GM21515 (cell line): ENCODE results near the gene MOGAT1.
"Not testable (repeated sequence)": the region's sequence is repeated elsewhere in the genome, so short reads cannot be mapped to it uniquely, and the experiment has no call there.

Experiments
- ATAC-seq: cut with Tn5 transposase; IDR thresholded peaks from one replicate; pipeline ENCODE4 v1.9.1; 2021; ENCODE audit not compliant: unreplicated experiment

MOGAT1 gene

DNA sequence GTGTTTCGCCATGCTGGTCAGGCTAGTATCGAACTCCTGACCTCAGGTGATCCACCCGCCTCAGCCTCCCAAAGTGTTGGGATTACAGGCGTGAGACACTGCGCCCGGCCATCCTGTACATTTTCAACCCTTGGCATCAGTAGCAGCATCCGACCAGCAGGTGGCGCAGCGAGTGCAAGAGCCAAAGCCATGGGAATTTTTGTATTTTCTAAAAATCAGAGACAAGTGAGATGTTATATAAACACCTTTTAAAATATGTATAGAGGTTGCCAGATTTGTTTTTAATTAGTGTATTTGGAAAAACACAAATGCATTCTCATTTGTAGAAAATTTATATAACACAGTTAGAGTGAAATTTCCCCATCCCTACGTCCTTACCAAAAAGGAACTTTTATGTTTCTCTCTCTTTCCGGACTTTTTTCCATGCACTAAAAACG lies 36.8 kb downstream of the MOGAT1 start:
- no peak for ATAC-seq

DNA sequence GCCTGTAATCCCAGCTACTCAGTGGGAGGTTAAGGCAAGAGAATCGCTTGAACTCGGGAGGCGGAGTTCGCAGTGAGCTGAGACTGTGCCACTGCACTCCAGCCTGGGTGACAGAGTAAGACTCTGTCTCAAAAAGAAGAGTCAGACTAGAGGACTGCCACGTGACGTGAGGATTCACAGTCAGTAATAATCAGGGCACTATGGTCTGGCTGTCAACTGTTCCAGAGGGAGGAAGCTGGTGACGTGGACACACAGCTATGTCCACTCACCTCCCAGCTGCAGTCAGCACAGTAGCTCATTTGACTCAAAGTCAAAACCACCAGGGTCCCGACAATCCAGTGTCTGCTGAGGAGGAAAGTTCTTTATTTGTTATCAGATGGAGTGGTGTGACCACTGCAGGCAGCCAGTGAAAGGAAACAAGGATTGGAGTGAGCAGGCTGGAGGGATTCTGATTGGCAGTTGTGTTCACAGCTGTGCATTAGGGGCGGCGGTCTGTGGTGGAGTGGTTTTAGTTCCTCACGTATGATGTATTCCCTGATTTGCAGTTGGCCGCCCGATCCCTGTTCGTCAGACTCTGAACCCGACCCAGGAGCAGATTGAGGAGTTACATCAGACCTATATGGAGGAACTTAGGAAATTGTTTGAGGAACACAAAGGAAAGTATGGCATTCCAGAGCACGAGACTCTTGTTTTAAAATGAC lies 37.9 kb downstream of the MOGAT1 start:
- peak; percentile 66 for ATAC-seq

- ATAC-seq = no peak
These were observed 39.3 kb downstream of the MOGAT1 start for GRCh38 chr2:222710736-222711135.

DNA sequence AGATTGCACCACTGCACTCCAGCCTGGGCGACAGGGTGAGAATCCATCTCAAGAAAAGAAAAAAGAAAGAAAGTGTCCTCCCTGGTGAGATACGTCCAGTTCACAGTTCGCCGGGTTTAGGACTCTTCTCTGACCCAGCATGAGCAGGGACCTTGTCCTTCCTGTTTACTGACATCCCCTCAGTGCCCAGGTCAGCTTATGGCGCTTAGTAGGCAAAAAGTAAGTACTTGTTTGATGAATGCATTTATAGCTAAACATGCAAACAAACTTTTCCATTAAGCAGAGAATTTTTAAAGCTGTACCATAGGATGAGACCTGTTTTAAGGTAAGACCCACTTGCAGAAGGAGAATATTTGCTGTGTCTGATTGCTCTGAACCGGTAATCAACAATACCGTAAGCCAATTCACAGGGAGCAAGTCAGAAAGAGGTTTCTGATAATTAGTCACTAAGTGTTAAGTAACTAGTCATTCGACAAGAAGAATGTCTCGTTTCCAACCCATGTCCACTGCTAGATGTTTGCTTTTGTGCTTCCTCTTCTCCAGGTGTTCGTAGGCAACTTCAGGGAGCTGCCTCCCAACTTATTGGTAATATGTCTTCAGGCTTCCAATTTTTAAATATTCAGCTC lies 40.0 kb downstream of the MOGAT1 start:
- ATAC-seq = no peak

DNA sequence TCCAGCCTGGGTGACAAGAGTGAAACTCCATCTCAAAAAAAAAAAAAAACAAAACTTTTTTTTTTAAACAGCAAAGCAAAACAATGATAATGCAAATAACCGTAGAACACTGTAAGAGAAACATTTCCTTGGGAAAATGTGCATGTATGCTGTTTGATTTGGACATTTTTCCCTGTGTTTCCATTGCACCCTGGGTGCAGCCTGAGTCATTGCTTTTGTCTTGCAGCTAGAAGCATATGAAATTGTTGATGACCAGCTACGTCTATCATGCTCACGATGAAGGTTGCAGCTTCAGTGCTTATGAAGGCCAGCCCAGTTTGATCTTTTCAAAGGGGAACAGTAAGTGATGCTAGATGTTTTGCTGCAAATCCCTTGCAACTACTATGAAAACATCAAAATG lies 41.5 kb downstream of the MOGAT1 start:
- ATAC-seq = no peak

DNA sequence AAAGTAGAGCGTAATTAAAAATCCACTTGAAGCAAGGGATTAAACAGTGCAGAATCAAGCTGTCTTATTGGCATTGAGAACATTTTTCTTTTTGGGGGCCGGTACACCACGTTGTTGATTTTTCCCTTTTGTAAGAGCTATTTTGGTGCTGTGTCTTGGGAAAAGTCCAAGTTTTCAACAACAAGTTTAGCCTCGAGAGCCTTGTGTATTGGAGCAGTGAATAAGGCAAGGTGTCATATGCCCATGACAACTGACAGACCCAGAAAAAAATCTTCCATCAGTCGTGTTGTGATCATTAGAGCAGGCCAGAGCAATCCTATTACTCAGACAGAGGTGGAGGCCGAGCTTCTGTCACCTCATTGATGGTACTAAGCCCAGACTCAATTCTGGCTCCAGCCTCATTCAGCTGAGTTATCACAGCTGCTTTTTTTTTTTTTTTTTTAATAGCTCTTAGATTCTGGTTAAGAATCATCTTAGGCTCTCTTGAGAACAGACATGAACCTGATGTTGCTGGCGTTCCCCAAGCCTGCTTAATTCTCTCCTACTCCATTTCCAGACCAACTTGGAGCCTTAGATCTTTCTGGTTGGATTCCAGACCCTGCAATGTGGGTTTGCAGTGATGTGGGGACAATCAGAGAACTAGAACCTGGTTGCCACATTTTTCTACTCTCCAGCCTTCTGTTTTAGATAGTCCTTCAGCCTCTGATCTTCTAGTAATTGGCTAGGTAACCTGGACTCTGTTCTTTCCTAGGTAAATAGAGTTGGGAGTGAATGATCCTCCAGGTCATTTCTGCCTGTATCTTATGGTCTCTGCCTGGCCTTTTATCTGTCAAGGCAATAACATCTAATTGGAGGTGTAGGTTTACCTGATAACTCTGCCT lies 43.1 kb downstream of the MOGAT1 start:
- ATAC-seq = no peak

DNA sequence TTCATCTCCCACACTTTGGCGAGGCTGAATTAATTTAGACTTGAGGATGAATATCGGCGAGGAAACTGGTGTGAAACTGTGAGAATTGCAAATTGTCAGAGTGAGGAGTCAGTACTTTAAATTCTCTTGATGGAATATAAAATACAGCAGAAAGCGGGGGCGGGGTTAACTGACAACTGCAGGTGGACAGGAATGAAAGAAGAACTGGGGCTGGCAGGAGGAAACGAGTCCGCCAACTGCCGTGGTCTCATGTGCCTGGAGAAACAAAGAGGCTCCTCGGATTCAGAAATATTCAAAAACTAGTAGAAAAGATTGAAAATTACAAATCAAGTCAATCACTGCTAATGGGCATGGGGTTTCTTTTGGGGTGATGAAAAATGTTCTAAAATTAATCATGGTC lies 44.3 kb downstream of the MOGAT1 start:
- no peak for ATAC-seq

DNA sequence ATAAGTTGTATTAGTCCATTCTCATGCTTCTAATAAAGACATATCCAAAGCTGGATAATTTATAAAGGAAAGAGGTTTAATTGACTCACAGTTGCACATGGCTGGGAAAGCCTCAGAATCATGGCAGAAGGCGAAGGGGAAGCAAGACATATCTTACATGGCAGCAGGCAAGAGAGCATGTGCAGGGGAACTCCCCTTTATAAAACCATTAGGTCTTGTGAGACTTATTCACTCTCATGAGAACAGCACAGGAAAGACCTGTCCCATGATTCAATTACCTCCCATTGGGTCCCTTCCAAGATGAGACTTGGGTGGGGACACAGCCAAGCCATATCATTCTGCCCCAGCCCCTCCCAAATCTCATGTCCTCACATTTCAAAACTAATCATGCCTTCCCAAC lies 48.3 kb downstream of the MOGAT1 start:
- ATAC-seq = not testable (repeated sequence)

- not testable (repeated sequence) for ATAC-seq
These were observed 50.1 kb downstream of the MOGAT1 start for GRCh38 chr2:222721597-222721996.

DNA sequence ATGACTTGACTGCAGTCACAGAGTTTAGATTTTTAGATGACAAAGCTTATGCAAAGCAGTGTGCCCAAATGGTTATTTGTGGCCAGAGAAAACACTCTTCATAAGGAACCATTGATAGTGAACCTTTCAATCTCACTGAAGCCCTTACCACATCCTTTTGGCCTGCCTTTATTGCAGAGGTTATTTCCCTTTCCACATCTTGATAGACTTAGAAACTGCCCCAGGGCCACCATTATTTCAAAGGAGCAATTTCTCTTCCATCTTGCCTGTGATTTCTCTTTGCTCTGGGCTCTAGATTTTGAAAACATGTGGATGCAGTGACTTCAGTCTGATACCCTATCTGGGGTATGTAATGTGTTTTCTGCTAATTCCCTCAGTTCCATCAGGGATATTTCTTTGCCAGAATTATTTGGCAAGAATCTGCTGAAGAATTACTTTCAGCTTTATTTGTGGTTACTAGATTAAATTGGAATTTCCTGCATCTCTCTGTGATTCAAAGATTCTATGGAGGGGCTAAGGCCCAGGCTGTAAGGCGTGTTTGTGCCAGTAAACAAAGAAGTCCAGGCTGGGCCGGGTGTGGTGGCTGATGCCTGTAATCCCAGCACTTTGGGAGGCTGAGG lies 51.0 kb downstream of the MOGAT1 start:
- ATAC-seq = peak; percentile 97

GRCh38 chr2:222724208-222724607 lies 52.8 kb downstream of the MOGAT1 start:
- no peak for ATAC-seq

- no peak for ATAC-seq
These were observed 57.2 kb downstream of the MOGAT1 start for GRCh38 chr2:222728621-222729020.

DNA sequence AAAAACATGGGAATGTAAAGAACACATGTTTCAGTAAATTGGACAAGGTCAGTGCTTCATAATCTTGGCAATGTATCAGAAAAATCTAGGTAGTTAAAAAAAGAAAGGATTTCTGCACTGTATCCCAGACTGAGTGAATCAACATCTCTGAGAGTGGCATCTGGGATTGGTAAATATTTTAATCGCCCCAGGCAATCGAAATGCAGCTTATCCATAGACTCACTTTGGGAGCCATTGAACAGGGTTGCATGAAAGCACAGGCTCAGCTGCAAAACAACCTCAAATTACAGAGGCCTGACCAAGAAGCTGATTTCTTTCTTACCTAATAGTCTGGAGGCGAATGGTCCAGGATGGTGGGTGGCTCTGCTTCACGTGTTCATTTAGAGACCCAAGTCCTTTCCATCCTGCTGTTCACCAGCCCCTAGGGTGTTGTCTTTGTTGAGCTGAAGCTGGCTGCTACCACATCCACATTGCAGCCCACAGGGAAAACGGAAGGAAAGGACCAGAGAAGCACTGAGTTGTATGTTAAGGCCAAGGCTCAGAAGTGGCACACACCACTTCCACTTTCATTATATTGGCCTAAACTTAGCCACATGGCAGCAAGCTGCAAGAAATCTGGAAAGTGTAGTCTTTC lies 59.0 kb downstream of the MOGAT1 start:
- ATAC-seq = peak; percentile 42

- ATAC-seq = no peak
These were observed 59.8 kb downstream of the MOGAT1 start for GRCh38 chr2:222731201-222731621.

DNA sequence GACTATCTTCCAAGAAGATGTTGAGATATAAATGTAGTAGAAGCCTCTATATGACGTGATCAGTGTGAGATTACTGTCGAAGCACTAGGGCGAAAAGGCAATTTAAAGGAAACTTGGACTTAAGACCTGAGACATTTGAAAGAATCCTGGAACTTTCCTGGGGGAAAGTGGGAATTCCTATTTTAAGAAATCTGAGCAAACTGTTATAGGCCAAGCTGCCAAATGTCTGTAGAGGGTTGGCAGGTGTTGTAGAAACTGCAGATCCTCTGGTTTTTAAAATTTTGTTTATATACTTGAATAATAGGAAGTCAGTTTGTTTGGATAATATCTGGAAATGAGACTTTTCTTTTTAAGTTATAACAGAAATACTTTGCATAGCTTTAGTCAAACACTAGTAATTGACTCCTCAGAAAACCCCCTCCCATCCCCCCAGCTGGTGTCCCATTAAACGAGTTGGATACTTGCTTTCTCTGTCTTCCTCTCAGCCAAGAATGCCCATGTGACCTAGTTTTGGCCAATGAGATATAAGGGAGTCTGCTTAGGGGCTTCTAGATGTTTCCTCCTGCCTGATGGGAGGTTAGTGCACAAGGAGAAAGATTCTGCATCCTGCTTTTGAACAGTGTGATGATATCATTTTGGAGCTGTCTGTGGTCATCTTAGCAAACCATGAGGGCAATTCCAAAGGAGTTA lies 61.2 kb downstream of the MOGAT1 start:
- no peak for ATAC-seq

DNA sequence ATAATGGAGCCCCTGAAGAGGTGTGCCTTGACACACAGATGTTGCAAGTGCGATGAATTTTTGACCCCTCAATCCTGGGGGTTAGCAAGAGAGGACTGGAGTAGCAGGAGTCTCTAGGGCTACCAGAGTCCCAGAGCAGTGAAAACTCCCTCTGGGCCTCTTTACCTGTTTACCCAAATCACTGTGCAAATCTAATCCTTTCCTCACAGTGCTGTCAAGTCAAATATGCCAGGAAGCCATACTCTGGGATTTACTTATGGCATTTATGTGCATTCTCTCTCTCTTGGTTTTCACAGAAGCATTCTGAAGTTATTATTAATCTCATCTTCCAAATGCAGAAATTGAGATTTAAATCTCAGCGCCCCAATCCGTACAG lies 62.0 kb downstream of the MOGAT1 start:
- ATAC-seq = no peak

GRCh38 chr2:222733846-222734702 lies 62.6 kb downstream of the MOGAT1 start:
- ATAC-seq = no peak

- ATAC-seq = peak; percentile 83
These were observed 63.2 kb downstream of the MOGAT1 start for GRCh38 chr2:222734703-222735014.

DNA sequence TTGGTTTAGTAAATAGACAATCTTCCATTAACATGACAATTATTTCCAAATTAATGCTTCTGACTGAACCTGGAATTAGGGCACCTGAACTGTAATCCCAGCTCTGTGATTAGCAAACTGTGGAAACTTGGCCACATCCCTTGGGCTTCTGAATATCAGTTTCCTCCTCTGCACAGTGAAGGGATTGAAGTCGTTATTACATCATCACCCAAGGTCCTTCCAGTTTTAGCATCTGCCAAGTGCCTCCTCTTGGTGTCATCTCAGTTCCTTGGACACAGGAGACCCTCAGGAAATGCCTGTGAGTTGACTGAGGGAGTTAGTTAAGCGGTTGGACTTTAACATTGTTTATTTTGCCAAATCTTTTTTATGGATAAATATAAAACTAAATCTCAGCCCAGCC lies 64.8 kb downstream of the MOGAT1 start:
- no peak for ATAC-seq

- ATAC-seq = no peak
These were observed 65.5 kb downstream of the MOGAT1 start for GRCh38 chr2:222736924-222737323.
